ENCODE measurements around the gene LIMA1.
"Not testable (repeated sequence)": the region's sequence is repeated elsewhere in the genome, so short reads cannot be mapped to it uniquely, and the experiment has no call there.

LIMA1 gene

DNA sequence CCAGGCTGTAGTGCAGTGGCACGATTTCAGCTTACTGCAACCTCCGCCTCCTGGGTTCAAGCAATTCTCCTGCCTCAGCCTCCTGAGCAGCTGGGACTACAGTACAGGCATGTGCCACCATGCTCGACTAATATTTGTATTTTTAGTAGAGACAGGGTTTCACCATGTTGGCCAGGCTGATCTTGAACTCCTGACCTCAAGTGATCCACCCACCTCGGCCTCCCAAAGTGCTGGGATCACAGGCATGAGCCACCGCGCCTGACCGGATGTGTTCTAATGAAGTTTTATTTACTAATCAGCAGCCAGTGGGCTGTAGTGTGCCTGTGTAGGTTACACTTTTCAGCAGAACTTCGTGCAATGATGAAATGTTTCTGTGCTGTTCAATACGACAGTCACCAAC is 35.7 kb downstream of the LIMA1 start:
- DNase-seq (ENCODE audit: low read depth) = not testable (repeated sequence)

DNA sequence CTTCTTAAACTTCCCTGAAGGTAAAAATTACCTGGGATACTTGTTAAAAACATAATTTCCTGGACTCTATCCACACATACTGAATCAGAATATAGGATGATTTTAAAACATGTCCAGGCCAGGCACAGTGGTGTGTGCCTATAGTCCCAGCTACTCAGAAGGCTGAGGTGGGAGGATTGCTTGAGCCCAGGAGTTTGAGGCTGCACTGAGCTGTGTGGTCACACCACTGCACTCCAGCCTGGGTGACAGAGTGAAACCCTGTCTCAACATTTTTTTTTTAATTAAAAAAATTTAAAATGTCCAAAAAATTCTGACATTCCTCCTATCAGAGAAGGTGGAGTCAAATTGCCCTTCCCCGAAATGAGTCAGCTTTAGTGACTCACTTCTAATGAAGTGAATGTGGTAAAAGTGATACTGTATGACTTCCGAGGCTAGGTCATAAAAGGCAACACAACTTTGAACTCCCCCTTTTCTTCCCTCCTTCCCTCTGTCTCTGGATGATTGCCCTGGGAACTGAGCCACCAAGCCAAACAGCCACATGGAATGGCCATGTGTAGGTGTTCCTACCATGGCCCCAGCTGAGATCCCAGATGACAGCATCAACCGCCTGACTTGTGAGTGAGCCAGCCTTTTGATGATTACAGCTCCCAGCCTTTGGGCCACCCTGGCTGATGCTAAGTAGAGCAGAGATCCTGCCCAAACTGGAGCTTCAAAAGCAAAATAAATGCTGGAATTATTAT is 36.3 kb downstream of the LIMA1 start:
- peak; percentile 99 for DNase-seq (ENCODE audit: low read depth)

DNA sequence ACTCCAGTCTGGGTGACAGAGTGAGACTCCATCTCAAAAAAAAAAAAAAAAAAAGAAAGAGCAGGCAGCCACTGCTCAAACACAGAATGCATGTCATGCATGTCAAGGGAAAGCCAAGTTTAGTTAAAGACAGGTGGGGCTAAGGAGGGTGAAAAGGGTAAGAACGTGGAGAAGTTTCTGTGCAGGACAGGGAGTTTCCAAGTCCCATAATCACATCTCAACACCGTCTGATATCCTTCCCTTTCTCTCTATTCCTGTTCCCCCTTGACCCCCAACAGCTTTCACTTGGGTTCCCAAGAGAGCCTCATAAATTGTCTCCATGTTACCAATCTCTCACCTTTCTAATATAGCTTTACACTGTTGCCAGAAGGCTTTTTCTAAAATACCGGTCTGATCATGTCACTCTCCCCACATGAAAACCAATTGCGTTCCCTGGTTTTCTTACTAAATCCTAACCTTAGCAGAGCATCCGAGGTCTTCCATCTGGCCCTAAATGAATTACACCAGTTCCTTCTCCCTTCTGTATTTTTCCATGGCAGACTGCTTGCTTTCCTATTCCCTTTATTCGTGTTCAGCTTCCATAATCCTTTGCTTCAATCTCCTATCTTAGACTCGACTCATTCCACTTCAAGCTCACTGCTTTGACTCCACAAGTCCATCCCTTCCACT is 37.0 kb downstream of the LIMA1 start:
- no peak for DNase-seq (ENCODE audit: low read depth)

DNA sequence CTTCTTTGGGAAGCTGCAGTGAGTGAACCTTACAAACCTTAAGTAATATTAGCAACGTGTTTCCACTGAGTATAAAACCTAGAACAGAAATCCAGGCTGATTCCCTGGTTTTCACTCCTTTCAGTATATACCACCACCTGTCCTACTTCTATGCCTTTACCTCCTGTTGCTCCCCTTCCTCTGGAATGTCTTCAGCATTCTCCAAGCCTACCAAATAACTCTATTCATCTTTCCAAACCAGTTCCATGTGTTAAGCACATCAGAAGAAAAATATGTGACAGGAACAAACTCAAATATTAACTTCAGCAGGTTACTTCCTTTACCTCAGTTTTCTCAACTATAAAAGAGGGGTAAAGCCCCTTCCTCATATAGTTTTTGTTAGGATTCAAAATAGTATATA is 39.8 kb downstream of the LIMA1 start:
- DNase-seq (ENCODE audit: low read depth) = no peak

DNA sequence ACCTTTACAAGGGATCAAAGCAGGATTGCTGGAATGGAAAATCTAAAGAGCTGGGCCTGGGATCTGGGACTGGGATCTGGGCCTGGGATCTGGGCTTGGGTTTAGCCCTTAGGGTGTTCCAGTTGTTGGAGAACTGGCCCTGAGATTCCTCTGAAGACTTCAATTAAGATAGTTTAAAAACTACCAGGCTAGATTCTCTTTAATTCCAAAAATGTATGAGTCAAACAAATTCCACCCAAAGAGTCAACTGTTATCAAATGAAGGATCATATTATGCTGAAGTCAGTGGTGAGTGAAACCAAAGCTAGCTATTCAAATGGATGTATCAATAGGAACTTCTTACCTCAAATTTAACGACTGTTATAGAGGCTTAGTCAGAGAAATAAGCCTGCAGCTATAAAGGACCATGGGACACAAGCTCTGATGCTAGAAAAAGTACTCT is 40.5 kb downstream of the LIMA1 start:
- DNase-seq (ENCODE audit: low read depth) = peak; percentile 72

DNA sequence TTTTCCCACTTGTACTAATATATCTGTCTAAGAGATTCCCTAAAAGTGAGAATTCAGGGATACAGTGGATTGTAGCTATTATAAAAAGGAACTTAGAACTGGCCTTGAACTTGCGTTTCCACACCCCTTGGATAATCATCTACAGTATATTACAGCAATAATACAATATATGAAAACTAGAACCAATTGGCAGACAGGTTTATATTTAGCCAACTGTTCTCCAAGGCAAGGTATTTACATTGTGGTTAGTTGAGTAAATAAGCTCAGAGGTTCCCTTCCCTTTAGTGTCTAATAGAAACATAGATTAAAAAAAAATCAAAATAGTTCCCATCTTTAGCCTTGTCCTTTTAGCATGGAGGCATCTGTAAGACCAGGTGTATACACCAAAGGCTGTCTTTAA is 42.1 kb downstream of the LIMA1 start:
- no peak for DNase-seq (ENCODE audit: low read depth)

DNA sequence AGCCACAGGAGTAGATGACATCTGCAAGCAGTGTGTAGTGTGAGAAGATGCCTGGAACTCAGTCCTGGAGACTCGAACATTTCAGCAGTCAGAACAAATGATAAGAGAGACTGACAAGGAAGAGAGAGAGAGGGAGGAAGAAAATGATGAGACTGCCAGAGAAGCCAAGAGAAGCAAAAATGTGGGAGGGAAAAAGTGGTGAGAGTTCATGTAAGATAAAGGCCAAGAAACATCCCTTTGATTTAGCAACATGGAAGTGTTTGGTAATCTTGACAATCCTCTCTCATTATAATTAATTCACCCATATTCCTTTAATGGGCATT is 42.6 kb downstream of the LIMA1 start:
- peak; percentile 39 for DNase-seq (ENCODE audit: low read depth)

DNA sequence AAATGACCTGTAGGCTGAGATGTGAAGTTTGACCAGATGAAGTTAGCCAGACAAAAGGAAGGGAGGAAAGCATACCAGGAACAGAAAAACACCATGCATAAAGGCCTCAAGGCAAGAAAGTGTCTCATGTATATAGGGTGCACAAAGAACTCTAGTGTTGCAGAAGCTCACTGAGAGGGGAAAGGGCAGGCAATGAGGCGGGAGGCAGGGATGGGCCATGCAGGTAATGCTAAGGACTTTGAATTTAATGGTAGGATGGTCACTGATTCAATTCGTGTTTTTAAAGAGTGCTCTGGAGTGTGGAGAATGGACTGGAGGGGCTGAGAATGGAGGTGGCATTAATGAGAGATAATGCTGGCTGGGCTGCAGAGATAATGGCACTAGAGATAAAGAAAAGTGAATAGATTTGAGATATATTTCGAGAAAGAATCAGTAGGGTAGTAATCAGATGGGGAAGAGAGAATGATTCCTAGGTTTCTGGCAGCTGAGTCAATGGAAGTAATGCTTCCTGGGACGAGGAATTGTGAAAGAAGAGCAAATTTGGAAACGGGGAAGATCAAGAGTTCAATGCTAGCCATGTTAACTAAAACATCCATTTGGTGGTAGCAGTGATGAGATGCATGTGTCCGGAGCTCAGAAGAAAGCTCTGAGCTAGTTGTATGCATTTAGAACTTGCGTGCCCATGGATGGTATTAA is 43.1 kb downstream of the LIMA1 start:
- no peak for DNase-seq (ENCODE audit: low read depth)

DNA sequence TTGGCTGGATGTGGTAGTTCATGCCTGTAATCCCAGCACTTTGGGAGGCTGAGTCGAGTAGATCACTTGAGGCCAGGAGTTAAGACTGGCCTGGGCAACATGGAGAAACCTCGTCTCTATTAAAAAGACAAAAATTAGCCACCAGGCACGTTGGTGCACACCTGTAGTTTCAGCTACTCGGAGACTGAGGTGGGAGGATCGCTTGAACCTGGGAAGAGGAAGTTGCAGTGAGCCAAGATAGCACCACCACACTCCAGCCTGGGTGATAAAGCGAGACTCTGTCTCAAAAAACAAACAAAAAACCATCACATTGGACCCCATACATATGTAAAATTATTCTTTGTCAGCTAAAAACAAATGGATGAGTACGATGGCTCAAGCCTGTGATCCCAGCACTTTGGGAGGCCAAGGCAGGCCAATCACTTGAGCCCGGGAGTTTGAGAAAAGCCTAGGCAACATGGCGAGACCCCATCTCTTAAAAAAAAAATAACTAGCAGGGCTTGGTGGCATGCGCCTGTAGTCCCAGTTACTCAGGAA is 43.9 kb downstream of the LIMA1 start:
- DNase-seq (ENCODE audit: low read depth) = no peak

DNA sequence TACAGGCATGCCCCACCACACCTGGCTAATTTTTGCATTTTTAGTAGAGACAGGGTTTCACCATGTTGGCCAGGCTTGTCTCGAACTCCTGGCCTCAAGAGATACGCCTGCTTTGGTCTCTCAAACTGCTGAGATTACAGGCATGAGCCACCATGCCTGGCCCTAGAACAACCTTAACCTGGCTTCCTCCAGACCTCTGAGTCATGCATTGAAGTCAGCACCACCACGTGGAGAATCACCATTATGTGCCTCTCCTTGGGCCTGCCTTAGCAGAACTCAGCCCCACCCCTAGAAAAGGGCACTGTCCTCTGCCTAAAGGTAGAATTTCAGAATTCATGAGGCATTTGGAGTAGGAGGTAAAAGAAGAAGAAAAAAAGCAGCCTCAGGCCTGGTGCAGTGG is 49.0 kb downstream of the LIMA1 start:
- DNase-seq (ENCODE audit: low read depth) = no peak

DNA sequence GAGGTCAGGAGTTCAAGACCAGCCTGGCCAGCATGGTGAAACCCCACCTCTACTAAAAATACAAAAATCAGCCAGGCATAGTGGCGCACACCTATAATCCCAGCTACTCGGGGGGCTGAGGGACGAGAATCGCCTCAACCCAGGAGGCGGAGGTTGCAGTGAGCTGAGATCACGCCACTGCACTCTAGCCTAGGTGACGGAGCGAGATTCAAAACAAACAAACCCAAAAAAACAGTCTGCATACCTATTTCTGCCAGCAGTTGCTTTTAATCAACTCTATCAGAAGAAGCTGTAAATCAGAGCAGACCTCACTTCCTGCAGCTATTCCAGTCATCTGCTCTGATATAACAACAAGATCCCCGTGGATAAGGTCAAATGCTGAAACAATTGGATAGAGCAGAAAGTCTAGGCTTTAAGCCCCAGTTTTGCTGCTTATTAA is 50.5 kb downstream of the LIMA1 start:
- DNase-seq (ENCODE audit: low read depth) = no peak

DNA sequence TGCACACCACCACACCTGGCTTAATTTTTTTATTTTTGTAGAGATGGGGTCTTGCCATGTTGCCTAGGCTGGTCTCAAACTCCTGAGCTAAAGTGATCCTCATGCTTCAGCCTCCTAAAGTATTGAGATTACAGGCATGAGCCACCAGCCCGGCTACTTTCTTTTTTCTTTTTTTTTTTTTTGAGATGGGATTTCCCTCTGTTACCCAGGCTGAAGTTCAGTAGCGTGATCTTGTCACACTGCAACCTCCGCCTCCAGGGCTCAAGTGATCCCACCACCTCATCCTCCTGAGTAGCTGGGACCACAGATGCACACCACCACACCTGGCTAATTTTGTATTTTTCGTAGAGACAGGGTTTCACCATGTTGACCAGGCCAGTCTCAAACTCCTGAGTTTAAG is 51.1 kb downstream of the LIMA1 start:
- no peak for DNase-seq (ENCODE audit: low read depth)

DNA sequence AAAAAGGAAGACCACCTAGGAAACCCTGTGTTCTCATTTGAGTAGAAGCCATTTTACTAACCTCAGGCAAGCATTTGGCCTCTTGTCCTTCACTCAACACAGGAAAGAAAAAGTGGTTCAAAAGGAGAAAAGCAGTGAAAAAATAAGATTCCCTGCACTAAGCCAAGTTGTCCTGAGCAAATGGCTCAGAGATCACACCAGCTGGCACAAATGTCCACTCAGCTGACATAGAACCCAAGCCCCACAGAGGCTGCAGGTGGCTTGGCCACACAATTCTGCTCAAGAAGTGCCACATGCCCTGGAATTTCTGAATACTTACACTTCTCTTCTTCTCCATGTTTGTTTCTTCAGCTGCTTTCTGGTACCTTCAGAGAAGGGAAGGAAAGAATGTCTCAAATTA is 52.0 kb downstream of the LIMA1 start:
- no peak for DNase-seq (ENCODE audit: low read depth)

DNA sequence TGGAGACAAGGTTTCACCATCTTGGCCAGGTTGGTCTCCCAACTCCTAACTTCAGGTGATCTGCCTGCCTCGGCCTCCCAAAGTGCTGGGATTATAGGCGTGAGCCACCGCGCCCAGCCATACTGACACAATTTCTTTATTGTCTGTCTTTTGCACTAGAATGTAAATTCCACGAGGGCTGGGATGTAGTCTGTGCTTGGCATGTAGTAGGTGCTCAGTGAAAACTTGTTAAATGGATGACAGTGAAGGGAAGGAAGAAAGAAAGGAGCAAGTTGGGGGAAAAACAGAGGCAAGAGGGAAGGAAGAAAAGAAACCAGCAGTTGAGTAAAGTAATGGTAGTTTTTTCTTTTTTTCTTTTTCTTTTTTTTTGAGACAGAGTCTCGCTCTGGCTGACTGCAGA is 53.1 kb downstream of the LIMA1 start:
- DNase-seq (ENCODE audit: low read depth) = no peak

DNA sequence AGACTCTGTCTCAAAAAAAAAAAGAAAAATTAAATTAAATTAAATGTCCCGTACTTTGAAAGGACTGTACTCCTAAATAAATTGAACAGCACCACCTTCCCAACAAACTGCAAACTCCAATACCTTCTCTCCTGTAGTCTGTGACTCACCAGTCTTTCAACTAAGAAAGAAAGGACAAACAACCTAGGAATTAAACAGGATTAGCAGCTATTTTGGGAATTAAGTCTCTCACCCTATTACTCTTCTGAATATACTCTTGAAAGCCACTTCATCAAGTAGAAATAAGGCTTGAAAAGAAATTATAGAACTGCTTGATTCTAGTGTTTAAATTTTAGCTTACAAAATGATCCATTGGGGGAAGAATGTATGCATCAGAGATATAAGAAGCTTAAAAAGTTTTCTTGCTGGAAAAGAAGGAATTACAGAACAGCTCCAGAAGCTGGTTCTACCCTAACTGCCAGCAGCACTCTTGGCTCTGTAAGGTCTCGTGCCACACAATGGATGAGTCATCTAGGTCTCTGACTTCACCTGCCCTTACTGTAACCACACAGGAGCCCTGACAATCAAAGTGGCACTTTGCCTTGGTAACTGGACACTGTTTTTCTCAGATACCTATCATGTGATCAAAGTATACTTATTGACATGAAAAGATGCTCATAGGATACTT is 59.2 kb downstream of the LIMA1 start:
- no peak for DNase-seq (ENCODE audit: low read depth)

DNA sequence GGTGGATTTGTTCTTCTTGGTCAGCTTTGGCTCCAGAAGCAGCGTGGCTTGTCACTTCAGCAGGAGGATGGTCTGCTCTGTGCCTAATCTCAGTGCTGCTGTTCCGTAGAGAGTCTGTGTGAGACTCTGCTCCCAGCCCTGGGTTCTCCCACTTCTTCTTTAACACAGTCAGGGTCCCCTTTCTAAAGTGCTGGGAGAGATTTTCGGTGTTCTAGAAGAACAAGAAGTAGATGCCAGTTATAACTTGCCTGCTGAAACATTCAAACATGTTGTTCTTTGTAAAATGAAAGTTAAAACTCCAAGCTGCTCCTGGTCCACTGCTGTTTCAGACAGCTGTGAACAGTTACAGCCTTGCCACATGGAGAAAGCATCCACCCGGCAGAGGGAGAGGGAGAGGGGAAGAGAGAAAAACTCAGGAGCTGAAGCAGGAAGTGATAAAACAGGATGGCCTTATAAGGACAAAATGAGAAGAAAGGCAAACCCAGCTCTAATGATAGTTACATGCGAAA is 61.0 kb downstream of the LIMA1 start:
- DNase-seq (ENCODE audit: low read depth) = peak; percentile 87

DNA sequence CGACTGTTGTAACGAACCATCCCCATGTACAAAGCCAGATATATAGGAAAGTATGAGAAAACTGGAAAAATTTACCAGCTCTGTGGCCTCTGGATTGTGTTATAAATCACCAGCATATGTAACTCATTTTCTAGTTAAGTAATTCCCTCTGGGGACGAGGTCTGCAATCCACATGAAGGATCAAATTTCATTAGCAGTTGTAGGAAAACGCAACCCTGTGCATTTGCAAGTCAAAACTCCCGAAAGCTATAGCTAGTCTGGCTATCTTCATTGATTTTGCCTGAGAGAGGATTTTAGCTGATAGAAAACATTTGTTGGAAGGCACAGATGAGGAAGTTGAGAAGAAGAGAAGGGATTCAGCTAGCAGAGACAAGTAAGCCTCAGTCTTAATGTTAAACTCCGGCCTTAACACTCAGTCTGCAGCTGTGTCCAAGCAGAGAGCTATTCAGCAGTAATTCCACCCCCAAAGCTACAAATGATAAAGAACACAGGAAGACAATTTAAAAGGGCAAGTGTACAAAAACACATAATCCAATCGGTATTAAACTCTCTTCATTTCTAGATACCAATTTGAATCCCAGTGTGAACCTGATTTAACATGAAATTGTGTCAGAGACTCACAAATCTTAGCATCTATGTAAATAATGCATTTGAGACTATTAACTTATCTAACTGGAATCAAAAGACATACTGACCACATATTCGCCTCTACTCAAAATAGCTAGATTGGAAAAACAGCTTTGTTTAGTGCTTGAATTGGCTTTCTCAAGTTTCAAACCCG is 61.9 kb downstream of the LIMA1 start:
- peak; percentile 75 for DNase-seq (ENCODE audit: low read depth)

DNA sequence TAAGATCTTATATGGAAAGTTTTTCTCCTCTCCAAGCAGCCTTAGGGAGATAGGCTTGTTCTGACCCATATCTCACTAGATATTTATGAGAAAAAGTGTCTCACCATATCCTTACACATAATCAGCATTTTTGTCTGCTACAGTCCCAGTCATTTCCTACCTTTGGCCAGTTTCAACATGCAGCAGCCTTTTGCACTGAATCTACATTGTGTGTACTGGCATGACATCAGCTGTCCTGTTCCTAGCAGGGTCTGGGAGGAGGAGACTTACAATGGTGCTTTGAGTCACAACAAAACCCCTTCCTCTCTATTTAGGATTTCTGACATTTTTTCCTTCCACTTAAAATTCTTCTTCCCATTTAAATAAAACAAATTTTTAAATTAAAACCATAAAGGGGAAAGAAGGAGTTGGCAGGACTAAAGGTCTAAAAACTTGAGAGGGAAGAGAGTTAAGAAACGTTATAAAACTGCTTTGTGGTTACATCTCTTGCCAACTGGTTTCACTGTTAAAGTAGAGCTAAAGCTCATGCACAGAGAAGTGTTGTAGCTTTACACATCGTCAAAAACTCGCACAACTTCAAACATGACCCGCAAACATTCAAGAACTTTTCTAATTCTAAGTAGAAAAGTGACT is 62.8 kb downstream of the LIMA1 start:
- no peak for DNase-seq (ENCODE audit: low read depth)

DNA sequence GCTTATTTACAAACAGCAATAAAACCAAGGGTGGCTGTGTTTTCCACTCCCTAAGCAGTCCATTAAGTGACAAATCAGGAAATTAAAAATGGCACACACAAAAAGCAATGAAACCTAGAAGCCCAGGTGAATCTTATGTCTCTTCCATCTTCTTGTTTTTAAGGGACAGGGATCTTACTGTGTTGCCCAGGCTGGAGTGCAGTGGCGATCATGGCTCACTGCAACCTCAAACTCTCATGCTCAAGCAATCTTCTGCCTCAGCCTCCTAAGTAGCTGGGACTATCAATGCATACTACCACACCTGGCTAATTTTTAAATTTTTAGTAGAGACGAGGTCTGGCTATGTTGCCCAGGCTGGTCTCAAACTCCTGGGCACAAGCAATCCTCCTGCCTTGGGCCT is 63.8 kb downstream of the LIMA1 start:
- DNase-seq (ENCODE audit: low read depth) = no peak

DNA sequence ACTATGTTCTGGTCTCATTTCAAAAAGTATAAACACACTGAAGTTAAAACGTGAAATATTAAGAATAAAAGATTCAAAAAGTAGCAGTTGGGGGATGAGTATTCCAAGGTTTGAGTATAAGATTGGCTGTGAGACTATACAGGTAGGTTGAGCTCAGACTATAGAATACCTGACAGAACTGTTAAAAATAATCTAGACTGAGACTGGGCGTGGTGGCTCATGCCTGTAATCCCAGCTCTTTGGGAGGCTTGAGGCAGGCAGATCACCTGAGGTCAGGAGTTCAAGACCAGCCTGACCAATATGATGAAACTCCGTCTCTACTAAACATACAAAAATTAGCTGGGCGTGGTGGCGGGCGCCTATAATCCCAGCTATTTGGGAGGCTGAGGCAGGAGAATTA is 64.3 kb downstream of the LIMA1 start:
- not testable (repeated sequence) for DNase-seq (ENCODE audit: low read depth)

DNA sequence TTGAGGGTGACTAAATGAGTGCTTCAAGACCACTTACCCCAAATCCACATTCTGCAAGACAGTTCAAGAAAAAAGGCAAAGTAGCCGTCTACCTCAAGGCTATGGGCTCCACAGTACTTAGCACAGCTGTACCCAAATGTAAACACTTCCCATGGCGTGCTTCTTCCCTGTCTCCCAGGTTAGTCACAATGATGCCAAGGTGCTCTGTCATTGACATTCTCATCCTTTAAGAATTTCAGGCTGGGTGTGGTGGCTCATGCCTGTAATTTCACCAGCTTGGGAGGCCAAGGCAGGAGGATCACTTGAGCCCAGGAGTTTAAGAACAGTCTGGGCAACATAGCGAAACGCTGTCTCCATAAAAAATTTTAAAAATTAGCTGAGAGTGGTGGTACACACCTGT is 64.9 kb downstream of the LIMA1 start:
- DNase-seq (ENCODE audit: low read depth) = no peak

All from GM04503 (cell line).